Measurements from ENCODE around the gene NCAPD2.

NCAPD2 gene, protein sequence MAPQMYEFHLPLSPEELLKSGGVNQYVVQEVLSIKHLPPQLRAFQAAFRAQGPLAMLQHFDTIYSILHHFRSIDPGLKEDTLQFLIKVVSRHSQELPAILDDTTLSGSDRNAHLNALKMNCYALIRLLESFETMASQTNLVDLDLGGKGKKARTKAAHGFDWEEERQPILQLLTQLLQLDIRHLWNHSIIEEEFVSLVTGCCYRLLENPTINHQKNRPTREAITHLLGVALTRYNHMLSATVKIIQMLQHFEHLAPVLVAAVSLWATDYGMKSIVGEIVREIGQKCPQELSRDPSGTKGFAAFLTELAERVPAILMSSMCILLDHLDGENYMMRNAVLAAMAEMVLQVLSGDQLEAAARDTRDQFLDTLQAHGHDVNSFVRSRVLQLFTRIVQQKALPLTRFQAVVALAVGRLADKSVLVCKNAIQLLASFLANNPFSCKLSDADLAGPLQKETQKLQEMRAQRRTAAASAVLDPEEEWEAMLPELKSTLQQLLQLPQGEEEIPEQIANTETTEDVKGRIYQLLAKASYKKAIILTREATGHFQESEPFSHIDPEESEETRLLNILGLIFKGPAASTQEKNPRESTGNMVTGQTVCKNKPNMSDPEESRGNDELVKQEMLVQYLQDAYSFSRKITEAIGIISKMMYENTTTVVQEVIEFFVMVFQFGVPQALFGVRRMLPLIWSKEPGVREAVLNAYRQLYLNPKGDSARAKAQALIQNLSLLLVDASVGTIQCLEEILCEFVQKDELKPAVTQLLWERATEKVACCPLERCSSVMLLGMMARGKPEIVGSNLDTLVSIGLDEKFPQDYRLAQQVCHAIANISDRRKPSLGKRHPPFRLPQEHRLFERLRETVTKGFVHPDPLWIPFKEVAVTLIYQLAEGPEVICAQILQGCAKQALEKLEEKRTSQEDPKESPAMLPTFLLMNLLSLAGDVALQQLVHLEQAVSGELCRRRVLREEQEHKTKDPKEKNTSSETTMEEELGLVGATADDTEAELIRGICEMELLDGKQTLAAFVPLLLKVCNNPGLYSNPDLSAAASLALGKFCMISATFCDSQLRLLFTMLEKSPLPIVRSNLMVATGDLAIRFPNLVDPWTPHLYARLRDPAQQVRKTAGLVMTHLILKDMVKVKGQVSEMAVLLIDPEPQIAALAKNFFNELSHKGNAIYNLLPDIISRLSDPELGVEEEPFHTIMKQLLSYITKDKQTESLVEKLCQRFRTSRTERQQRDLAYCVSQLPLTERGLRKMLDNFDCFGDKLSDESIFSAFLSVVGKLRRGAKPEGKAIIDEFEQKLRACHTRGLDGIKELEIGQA (N-terminal part only)

DNA sequence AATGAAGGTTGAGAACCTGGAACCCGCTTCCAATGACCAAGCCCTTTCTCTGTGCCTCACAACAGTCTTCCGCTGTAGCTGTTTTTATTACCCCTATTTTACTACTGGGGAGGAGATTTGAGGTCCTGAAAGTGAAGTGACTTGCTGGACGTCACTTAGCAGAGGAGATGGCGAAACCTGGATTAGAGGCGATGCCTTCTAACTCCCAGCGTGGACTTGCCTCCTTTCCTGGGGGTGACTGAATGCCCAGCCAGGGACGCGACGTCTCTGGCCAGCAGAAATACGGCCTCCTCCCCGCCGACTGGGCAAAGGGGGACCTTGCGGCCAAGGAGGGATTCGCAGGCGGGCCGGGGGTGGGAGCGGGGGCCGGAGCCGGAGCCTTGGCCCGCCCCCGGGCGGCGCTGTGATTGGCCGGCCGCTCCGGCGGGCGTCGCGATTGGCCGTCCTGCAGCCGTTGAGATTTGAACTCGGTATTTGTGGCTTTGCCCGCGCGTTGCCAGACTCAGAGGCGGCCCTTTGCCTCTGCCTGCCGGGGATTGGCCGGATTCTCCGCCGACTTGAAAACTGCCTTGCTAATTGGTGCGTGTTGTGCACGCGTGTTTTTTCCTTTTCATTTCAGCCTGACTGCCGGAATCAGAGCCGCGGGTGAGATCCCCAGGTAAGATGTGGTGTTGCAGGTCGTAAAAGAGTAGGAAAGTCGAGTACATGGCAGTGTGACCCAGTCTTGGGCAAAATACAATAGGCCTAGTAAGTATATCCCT, at the start of gene NCAPD2:
Gene NCAPD2 (plus strand): TSS at position 606 of the 761 bp plus-strand sequence. CDS start 997 bp downstream, outside the sequence.
- DNase-seq = peak; percentile 87

DNA sequence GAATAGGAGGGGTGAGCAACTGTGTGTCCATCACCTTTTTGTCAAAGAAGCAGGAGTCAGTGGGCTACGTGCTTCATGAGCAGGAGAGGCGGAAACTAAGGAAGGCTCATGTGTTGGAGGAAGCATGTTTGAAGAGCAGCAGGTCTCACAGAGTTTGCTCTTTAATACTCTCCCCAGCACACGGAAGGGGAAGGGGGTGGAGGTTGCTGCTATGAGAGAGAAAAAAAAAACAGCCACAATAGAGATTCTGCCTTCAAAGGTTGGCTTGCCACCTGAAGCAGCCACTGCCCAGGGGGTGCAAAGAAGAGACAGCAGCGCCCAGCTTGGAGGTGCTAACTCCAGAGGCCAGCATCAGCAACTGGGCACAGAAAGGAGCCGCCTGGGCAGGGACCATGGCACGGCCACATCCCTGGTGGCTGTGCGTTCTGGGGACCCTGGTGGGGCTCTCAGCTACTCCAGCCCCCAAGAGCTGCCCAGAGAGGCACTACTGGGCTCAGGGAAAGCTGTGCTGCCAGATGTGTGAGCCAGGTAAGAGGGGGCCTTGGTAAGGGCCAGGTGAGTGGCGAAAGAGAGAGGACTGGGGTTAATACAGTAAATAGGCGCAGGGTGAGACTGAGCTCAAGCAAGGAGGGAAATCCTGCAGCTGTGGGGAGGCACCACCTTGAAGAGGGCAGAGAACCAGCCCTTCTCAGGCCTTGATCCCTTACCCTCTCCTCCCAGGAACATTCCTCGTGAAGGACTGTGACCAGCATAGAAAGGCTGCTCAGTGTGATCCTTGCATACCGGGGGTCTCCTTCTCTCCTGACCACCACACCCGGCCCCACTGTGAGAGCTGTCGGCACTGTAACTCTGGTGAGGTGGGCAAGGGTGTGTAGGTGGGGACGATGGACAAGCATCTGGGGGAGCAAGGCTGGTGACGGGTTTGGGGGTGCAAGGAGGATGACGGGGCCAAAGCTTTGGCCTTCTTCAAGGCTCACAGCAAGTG, 48.9 kb upstream of the NCAPD2 start, which contains the start of gene CD27:
Gene CD27 (plus strand): TSS at position 252 of the 985 bp plus-strand sequence. CDS start 141 bp downstream, at position 393.
- no peak for DNase-seq

DNA sequence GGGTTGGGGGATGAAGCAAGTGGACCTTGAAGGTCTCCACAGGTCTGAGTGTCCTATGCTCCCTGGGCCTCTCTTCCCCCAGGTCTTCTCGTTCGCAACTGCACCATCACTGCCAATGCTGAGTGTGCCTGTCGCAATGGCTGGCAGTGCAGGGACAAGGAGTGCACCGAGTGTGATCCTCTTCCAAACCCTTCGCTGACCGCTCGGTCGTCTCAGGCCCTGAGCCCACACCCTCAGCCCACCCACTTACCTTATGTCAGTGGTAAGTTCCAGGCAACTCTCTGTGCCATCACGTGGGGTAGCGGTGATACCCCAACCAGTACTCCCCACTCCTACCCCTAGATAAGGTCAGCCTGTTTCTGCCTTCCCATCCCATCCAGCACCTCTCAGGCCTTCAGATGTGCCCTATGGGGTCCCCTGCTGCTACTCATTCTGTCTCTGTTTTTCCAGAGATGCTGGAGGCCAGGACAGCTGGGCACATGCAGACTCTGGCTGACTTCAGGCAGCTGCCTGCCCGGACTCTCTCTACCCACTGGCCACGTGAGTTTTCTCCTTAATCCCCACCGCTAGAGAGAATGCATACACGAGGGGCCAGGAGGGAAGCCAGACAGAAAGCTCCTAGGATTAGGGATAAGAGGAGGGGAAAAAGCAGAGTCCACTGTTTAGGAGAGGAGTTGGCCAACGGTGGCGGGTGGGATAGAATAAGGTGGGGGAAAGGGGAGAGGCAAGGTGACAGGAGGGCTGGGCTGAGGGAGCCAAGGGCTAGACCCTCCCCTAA, 43.6 kb upstream of the NCAPD2 start:
- DNase-seq = no peak

DNA sequence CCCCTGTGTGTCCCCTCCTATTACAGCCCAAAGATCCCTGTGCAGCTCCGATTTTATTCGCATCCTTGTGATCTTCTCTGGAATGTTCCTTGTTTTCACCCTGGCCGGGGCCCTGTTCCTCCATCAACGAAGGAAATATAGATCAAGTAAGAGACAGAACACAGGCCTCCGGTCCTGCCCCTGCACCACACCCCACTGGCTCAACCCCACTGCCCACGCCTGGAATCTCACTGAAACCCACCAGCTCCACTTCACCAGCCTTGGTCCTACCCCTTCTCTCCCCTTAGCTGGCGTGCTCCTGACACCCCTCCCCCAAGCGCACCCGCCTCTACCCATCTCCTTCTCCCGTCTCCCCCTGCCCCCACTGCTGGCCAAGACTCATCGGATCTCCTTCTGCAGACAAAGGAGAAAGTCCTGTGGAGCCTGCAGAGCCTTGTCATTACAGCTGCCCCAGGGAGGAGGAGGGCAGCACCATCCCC, 43.0 kb upstream of the NCAPD2 start:
- DNase-seq = no peak

DNA sequence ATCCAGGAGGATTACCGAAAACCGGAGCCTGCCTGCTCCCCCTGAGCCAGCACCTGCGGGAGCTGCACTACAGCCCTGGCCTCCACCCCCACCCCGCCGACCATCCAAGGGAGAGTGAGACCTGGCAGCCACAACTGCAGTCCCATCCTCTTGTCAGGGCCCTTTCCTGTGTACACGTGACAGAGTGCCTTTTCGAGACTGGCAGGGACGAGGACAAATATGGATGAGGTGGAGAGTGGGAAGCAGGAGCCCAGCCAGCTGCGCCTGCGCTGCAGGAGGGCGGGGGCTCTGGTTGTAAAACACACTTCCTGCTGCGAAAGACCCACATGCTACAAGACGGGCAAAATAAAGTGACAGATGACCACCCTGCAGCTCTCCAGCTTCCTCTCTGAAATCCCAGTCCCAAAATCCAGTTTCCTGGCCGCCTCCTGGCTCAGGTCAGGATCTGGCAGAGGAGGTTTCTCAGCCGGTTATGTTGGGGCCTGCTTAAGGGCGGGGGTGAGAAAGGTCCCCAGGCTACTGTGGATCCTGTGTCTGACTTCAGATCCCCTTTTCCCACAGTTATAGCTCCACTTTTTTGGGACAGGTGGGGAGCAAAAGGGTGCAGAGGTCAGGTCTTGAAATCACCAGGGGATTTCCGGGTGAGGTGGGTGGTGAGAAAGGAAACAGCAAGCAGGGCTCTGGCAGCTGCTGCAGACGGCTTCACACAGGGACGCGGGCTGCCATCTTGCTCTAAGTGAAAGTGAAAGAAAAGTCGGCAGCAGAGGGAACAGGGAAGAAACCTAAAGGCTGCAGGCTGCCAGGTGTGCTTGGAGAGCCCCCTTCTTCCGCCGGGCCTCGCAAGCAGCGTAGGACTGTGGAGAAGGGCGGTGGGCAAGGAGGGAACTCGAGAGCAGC, 42.3 kb upstream of the NCAPD2 start, which contains the start of gene TAPBPL:
Gene TAPBPL (plus strand): TSS at position 695 of the 897 bp plus-strand sequence. CDS start 207 bp downstream, outside the sequence.
- DNase-seq = peak; percentile 68

DNA sequence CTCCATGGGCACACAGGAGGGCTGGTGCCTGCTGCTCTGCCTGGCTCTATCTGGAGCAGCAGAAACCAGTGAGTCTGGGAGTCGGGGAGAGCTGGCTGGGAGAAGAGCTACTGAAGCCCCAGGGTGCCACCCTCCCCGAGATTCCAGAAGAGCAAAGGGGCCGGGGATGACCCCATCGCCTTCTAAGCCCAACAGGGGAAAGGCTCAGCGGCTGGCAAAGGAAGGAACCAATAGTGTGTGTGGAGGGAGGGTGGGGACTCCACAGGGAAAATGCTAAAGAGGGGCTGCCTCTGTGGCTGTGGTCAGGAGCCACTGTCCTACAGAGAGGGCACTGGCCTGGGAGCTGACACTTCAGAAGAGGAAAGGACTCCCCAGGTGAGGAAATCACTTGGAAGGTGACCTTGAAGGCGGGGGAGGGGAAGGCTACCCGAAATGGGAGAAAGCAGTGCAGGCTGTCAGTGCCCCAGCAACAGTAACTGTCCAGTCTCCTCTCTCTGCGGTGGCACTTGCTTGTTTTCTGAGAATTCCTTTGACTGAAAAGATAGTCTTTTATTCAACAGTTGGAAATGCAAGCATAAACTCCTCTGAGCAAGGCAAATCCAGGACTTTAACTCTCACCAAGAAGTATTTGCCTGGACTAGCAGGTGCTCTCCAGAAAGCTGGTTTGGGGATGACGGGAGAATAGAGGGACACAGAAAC, 41.5 kb upstream of the NCAPD2 start:
- no peak for DNase-seq

DNA sequence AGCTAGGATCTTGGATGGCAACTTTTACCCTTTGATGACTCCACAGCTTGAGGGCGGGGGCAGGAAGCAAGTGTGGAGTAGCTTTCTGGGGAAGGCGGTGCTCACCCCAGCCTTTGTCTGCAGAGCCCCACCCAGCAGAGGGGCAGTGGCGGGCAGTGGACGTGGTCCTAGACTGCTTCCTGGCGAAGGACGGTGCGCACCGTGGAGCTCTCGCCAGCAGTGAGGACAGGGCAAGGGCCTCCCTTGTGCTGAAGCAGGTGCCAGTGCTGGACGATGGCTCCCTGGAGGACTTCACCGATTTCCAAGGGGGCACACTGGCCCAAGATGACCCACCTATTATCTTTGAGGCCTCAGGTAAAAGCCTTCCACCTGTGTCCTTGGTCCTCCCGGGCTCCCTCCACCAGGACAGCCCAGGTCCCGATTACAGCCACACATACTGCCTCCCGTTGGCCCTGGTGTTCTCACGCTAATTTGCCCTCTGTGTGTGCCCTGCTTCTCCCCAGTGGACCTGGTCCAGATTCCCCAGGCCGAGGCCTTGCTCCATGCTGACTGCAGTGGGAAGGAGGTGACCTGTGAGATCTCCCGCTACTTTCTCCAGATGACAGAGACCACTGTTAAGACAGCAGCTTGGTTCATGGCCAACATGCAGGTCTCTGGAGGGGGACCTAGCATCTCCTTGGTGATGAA, 40.8 kb upstream of the NCAPD2 start:
- no peak for DNase-seq

DNA sequence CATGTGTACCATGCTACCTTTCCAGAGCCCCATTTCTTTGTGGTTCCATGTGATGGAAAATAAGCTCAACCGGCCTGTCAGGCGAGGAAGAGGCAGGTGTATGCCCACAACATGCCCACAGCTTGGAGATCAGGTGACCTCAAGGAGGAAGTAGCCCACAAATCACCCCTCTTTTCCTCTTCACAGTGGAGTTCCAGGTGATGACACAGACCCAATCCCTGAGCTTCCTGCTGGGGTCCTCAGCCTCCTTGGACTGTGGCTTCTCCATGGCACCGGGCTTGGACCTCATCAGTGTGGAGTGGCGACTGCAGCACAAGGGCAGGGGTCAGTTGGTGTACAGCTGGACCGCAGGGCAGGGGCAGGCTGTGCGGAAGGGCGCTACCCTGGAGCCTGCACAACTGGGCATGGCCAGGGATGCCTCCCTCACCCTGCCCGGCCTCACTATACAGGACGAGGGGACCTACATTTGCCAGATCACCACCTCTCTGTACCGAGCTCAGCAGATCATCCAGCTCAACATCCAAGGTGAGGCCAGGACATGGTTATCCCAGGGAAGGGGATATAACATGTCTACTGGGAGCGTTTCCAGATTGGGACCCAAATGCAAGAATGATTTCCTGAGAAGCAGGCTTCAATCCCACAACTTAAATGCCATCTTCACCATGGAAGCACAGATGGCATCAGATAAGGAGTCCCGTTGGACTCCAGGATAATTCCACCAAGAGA, 36.5 kb upstream of the NCAPD2 start:
- DNase-seq = no peak

DNA sequence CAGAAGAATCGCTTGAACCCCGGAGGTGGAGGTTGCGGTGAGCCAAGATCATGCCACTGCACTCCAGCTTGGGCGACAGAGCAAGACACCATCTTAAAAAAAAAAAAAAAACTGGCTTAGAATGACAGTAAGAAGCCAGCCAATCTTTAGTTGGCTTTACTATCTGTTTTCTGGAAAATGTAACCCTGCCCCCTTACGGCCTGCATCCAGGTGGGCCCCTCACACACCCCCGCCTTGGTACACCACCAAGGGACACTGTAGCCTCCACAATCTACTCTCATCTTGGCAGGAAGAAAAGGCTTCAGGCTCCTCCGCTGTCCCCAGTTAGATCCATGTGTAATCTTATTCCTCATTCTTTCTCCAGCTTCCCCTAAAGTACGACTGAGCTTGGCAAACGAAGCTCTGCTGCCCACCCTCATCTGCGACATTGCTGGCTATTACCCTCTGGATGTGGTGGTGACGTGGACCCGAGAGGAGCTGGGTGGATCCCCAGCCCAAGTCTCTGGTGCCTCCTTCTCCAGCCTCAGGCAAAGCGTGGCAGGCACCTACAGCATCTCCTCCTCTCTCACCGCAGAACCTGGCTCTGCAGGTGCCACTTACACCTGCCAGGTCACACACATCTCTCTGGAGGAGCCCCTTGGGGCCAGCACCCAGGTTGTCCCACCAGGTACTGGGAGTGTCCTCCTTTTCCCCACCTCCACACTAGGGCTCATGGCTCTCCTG, 35.5 kb upstream of the NCAPD2 start:
- no peak for DNase-seq

DNA sequence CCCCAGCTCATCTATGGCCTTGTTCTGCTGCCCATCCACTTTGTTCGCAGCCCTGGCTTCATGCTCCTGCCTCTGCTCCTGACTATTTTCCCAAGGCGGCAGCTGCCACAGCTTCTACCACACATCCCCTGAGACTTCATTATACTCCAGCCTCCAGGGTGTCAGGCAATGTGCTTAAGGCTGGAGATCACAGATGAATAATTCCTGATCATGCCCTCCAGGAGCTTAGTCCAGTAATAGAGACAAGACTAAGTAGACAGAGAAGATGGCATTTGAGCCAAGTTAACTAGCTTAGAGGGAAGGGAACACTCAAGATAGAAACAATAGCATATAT, 34.9 kb upstream of the NCAPD2 start:
- no peak for DNase-seq

DNA sequence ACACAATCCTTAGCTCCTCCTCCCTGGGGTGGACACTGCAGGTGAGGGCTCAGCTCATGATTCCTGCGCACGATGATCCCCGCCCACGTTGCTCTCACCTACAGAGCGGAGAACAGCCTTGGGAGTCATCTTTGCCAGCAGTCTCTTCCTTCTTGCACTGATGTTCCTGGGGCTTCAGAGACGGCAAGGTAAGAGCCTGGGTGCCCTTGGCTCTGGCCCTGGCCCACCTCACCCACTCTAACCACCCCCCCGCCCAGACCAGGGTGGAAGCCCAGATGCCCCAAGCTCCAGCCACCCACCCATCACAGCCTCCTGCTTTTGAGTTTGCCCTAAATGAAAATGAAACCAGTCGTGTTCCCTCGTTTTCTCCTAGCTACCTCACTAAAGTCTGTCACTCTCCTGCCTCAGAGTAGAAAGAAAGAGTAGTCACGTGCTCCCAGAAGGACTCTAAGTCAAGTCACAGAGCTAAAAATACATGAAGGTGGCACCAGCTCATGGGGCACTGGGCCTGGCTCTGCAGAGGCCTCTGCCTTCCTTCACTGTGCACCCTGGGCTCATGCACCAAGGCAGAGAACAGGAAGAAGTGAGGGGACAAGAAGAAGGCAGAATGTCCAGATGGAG, 33.0 kb upstream of the NCAPD2 start:
- DNase-seq = peak; percentile 29

DNA sequence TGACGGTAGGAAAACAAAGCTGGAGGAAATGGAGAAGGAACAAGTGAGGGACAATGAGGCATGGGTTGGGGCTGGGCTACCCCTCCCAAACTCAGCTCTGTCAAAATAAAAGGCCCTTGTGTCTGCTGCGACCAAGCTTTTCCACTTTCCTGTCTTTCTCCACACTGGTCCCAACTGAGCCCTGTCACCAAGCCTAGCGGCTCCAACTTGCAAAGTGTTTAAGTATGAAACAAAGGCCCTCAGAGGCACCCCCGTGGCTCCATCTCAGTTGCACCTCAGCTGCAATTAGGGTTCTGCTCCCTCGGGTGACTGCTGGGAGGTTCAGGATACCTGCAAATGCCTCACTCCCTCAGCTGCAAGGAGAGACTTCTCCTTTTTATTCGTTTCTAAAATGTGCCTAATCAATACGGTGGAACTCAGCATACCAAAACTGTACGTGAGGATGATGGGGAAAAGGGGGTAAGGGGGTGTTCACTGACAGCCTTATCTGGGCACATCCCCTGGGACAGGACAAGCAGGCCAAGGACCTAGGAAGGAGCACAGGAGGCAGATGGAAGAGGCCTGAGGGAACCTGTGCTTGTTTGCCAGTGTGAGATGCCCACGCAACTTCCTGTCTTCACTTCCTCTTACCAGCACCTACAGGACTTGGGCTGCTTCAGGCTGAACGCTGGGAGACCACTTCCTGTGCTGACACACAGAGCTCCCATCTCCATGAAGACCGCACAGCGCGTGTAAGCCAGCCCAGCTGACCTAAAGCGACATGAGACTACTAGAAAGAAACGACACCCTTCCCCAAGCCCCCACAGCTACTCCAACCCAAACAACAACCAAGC, 32.3 kb upstream of the NCAPD2 start:
- peak; percentile 56 for DNase-seq

DNA sequence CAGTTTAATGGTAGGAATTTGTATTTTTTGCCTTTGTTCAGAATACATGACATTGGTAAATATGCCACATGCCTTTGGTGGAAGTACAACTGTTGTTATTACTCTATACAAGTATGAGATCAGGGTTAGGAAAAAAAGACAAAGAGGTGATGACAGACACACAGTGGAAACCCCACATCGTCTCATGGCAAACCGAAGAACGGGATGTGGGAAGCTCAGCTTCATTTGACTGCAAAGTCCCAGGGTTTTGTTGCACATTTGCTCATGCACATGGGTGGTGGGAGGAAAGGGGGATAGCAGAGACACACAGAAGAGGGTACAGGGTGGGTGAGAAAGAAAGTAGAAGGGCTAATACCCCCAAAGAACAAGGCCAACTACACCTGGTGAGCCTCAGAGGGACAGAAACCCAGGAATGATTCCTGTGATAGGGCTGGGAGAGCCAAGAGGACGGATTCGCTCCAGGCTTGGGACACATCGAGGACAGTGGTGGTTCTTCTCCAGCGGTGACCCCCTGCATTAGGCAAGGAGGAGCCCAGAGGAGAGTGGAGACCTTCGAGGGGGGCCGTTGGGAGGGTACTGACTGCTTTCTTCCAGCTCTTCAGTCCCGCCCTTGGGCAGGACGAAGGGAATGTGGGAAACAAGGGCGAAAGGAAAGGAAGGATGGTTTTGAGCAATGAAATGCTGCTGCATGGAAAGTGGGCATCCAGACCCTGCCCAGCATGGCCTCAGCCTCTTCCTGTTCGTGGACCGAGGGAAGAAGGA, 31.5 kb upstream of the NCAPD2 start:
- no peak for DNase-seq

DNA sequence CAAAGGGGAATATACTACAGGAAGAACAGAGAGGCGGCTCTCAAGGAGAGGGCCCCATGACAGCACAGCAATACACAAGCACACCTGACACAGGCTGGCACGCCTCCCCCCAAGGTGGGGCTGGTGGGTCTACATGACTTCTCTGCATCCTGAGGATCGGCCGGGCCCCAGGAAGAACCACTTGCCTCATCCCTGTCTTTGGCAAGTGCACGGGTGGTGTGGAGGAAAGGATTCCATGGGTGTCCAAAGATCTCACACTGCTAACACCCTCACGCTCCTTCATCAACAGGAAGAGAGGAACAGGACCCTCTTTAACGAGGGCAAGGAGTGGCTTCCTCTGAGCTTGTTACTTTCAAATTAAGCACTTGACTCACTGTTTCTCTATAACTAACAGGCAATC, 30.7 kb upstream of the NCAPD2 start:
- DNase-seq = no peak
